Caco-2 (cell line): ENCODE measurements around the gene GAS6. TPM values are rescaled to one million over a fixed set of nuclear protein-coding genes. Genes with fewer than 3 reads are reported as not detected.

Source experiments
- BruUV-seq: library from RNA; stranded (reverse); fragments of 400-500 nt; replicated peaks from 2 replicates; lab custom pipeline; 2021; lab: Mats Ljungman, UMichigan
- CTCF ChIA-PET: fragments of 300-600 bp; sonication (Branson Sonifier 250); formaldehyde crosslinking; loops from one replicate; lab custom pipeline; 2022; ENCODE audit warnings: antibody characterized with exemption; lab: Charles Lee
- POLR2A ChIA-PET: fragments of 300-600 bp; sonication (Branson Sonifier 250); formaldehyde crosslinking; loops from one replicate; lab custom pipeline; 2022; ENCODE audit warnings: antibody characterized with exemption; lab: Charles Lee
- DNase-seq, 2 experiments: peaks; one replicate each; pipeline versions ENCODE4 v3.0.0 to v3.0.0-alpha.2; 2020 to 2022
- H3K27me3 ChIP-seq: replicated peaks from 2 replicates; pipeline ENCODE4 v1.6.0; 2011; ENCODE audit warnings: low read length; ENCODE audit not compliant: control insufficient read depth, insufficient read depth
- H3K36me3 ChIP-seq: 2 replicates; pipeline ENCODE4 v1.5.1; 2011; ENCODE audit warnings: low read length; ENCODE audit not compliant: control insufficient read depth, insufficient read depth
- H3K4me1 ChIP-seq: fragments of 250-450 bp; sonication (Bioruptor Pico); 2 replicates; pipeline ENCODE4 v1.5.1; 2020; ENCODE audit warnings: mild to moderate bottlenecking
- H3K4me3 ChIP-seq: 2 replicates; pipeline ENCODE4 v1.5.1; 2011; ENCODE audit warnings: low read depth, mild to moderate bottlenecking, control low read depth, low read length
- H3K9me3 ChIP-seq: fragments of 250-450 bp; sonication (Bioruptor Pico); 2 replicates; pipeline ENCODE4 v1.5.1; 2020; ENCODE audit warnings: mild to moderate bottlenecking, moderate library complexity
- H3K27ac Mint-ChIP-seq: one replicate; pipeline ENCODE4 v1.8.0; 2022; ENCODE audit warnings: mixed read lengths; ENCODE audit not compliant: unreplicated experiment
- H3K27me3 Mint-ChIP-seq: one replicate; pipeline ENCODE4 v1.8.0; 2022; ENCODE audit warnings: mixed read lengths; ENCODE audit not compliant: insufficient read depth, unreplicated experiment
- H3K36me3 Mint-ChIP-seq: one replicate; pipeline ENCODE4 v1.8.0; 2022; ENCODE audit warnings: mild to moderate bottlenecking, mixed read lengths; ENCODE audit not compliant: insufficient read depth, unreplicated experiment
- H3K4me1 Mint-ChIP-seq: one replicate; pipeline ENCODE4 v1.8.0; 2022; ENCODE audit warnings: low read depth, mixed read lengths; ENCODE audit not compliant: unreplicated experiment
- H3K4me3 Mint-ChIP-seq: one replicate; pipeline ENCODE4 v1.8.0; 2022; ENCODE audit warnings: mild to moderate bottlenecking, moderate library complexity, mixed read lengths; ENCODE audit not compliant: unreplicated experiment
- H3K9me3 Mint-ChIP-seq: one replicate; pipeline ENCODE4 v1.8.0; 2022; ENCODE audit warnings: mixed read lengths; ENCODE audit not compliant: unreplicated experiment
- CTCF ChIP-seq, 2 experiments: fragments of 200-600 bp in 1 of 2; IDR thresholded peaks; 1 replicate in 1 of 2; 2 replicates in 1 of 2; pipeline versions ENCODE4 v1.5.1 to v1.8.0; 2011 to 2022; ENCODE audit warnings: antibody characterized with exemption in 1 of 2, control low read depth in 1 of 2, inconsistent platforms in 1 of 2, low read depth in 1 of 2, low read length in 1 of 2, mild to moderate bottlenecking in 1 of 2, moderate library complexity in 1 of 2; ENCODE audit not compliant: insufficient read depth in 1 of 2, severe bottlenecking in 1 of 2, unreplicated experiment in 1 of 2
- intact Hi-C: fragments of 100-400 bp; cut with micrococcal nuclease; formaldehyde crosslinking; loops from one replicate; pipeline ENCODE4 v1.10.0; 2022; ENCODE audit not compliant: unreplicated experiment
- total RNA-seq: library from RNA; stranded (reverse); gene quantifications from 2 replicates; pipeline ENCODE4 v1.2.3, GENCODE V29; 2022

GAS6 gene
- total RNA-seq, 1 experiment from 2014 or later = 34.8 TPM

- ChIA-PET CTCF (interaction anchor here (1.5 kb wide), 1 partner anchor 144 kb away, joined by 4 read pairs; no protein-coding TSS in a partner anchor), POLR2A (no interaction called here)
- Histone ChIP-seq H3K4me1 (no peaks in the 10 kb centered on the region), H3K36me3 (no peaks in the 10 kb centered on the region), H3K4me3 (no peak overlapping the region), H3K9me3 (peaks cover 8% of the 10 kb centered on the region), H3K27me3 (no peaks in the 10 kb centered on the region)
- Mint-ChIP-seq H3K4me3 (no peak overlapping the region), H3K9me3 (no peaks in the 10 kb centered on the region), H3K4me1 (no peaks in the 10 kb centered on the region), H3K36me3 (no peaks in the 10 kb centered on the region), H3K27me3 (no peaks in the 10 kb centered on the region), H3K27ac (no peak overlapping the region)
- no peak for TF ChIP-seq CTCF (IDR thresholded peaks at IDR 0.05; ENCODE audit: insufficient read depth in 1 of 2, low read depth in 1 of 2, low read length in 1 of 2, severe bottlenecking in 1 of 2, unreplicated experiment in 1 of 2)
- no TSS peak for BruUV-seq
- intact Hi-C loops = no loop called here
- DNase-seq = no peak
Measured at GRCh38 chr13:113803409-113804016, 60.4 kb downstream of the GAS6 start.

DNA sequence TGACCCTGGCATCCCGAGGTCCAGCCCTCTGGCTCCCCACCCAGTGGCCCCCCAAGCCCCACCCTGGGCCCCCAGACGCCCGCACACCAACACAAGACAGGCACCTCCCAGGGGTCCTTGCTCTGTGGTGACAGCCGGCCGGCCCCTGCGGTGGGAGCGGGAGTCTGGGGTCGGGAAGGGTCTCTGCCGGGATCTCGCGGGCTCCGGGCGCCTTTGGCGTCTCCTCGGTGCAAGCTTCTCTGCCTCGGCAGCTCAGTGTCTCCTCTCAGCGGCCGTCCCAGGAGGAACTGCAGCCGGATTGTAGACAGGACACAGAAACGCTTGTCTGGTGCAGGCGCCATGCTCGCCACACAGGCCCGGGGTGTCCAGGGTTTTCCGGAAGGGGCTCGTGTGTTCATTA lies 61.1 kb downstream of the GAS6 start:
- Mint-ChIP-seq H3K9me3 (no peaks in the 10 kb centered on the region), H3K4me3 (no peak overlapping the region), H3K27me3 (no peaks in the 10 kb centered on the region), H3K4me1 (no peaks in the 10 kb centered on the region), H3K27ac (no peak overlapping the region), H3K36me3 (no peaks in the 10 kb centered on the region)
- no TSS peak for BruUV-seq
- ChIA-PET POLR2A (no interaction called here), CTCF (no interaction called here)
- TF ChIP-seq CTCF (IDR thresholded peaks at IDR 0.05; ENCODE audit: insufficient read depth in 1 of 2, low read depth in 1 of 2, low read length in 1 of 2, severe bottlenecking in 1 of 2, unreplicated experiment in 1 of 2) = no peak
- Histone ChIP-seq H3K4me3 (no peak overlapping the region), H3K36me3 (no peaks in the 10 kb centered on the region), H3K4me1 (no peaks in the 10 kb centered on the region), H3K27me3 (no peaks in the 10 kb centered on the region), H3K9me3 (peaks cover under 1% of the 10 kb centered on the region)
- intact Hi-C loops = no loop called here
- DNase-seq = no peak

DNA sequence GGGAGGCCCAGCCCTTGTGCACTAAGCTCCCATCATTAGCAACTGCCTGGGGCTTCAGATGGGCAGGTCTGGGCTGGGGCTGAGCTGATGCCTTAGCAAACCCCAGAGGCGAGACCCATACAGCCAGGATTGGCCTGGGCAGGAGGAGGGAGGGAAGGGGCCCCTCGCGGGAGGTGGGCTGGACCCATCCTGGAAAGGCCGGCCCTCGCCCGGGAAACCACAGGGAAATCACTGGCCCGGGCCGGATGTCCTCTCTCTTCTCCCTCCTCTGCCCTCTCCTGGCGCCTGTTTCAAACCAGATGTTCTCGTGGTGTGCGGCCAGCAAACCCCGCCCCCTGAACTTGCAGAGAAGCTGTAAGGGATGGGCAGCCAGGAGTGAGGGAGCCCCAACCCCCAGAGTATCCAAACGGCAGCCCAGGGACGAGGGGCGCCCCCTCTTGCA lies 61.8 kb downstream of the GAS6 start:
- no peaks in the 10 kb centered on the region for H3K36me3 Mint-ChIP-seq
- ChIA-PET POLR2A (no interaction called here), CTCF (no interaction called here)
- DNase-seq = peak in 1 of 2 experiments; percentile 39
- no peak overlapping the region for H3K4me3 Mint-ChIP-seq
- Histone ChIP-seq H3K4me1 (no peaks in the 10 kb centered on the region), H3K36me3 (no peaks in the 10 kb centered on the region), H3K9me3 (no peaks in the 10 kb centered on the region), H3K4me3 (no peak overlapping the region), H3K27me3 (no peaks in the 10 kb centered on the region)
- intact Hi-C loops = no loop called here
- no peaks in the 10 kb centered on the region for H3K4me1 Mint-ChIP-seq
- H3K9me3 Mint-ChIP-seq = no peaks in the 10 kb centered on the region
- BruUV-seq = no TSS peak
- no peaks in the 10 kb centered on the region for H3K27me3 Mint-ChIP-seq
- no peak overlapping the region for H3K27ac Mint-ChIP-seq
- TF ChIP-seq CTCF (IDR thresholded peaks at IDR 0.05; ENCODE audit: insufficient read depth in 1 of 2, low read depth in 1 of 2, low read length in 1 of 2, severe bottlenecking in 1 of 2, unreplicated experiment in 1 of 2) = peak in 1 of 2 experiments; percentile 13
